H9 (cell line): ENCODE data around the gene RALGPS2. TPM values are rescaled to one million over a fixed set of nuclear protein-coding genes. Genes with fewer than 3 reads are reported as not detected.

Experiments used
- DNase-seq: peaks from one replicate; pipeline ENCODE4 v3.0.0-alpha.2; 2017
- H2AFZ ChIP-seq: one replicate; pipeline ENCODE4 v1.6.1; 2013; ENCODE audit warnings: mild to moderate bottlenecking, low read length, control low read depth, moderate library complexity
- H2AK5ac ChIP-seq: 2 replicates; pipeline ENCODE4 v1.6.1; 2013; ENCODE audit warnings: low read length, control low read depth, mixed read lengths; ENCODE audit not compliant: insufficient read length
- H2BK120ac ChIP-seq: one replicate; pipeline ENCODE4 v1.6.1; 2013; ENCODE audit warnings: low read depth, mild to moderate bottlenecking, low read length, control low read depth, inconsistent platforms; ENCODE audit not compliant: poor library complexity, severe bottlenecking
- H2BK12ac ChIP-seq: 2 replicates; pipeline ENCODE4 v1.6.1; 2013; ENCODE audit warnings: low read length, control low read depth, mixed read lengths, low read depth; ENCODE audit not compliant: insufficient read length
- H2BK15ac ChIP-seq: 2 replicates; pipeline ENCODE4 v1.6.1; 2013; ENCODE audit warnings: low read depth, low read length, control low read depth
- H2BK20ac ChIP-seq: one replicate; pipeline ENCODE4 v1.6.1; 2013; ENCODE audit warnings: low read depth, mild to moderate bottlenecking, low read length, control low read depth, inconsistent platforms; ENCODE audit not compliant: poor library complexity, severe bottlenecking
- H2BK5ac ChIP-seq: 2 replicates; pipeline ENCODE4 v1.6.1; 2013; ENCODE audit warnings: low read length, control low read depth, mixed read lengths; ENCODE audit not compliant: insufficient read length
- H3K14ac ChIP-seq: 2 replicates; pipeline ENCODE4 v1.6.1; 2013; ENCODE audit warnings: low read length, control low read depth; ENCODE audit not compliant: insufficient read depth
- H3K18ac ChIP-seq: 2 replicates; pipeline ENCODE4 v1.6.1; 2013; ENCODE audit warnings: low read depth, mild to moderate bottlenecking, mixed read lengths, low read length, control low read depth; ENCODE audit not compliant: insufficient read length
- H3K23ac ChIP-seq: 2 replicates; pipeline ENCODE4 v1.6.1; 2013; ENCODE audit warnings: low read length, control low read depth, mixed read lengths, low read depth; ENCODE audit not compliant: insufficient read length
- H3K23me2 ChIP-seq: 2 replicates; pipeline ENCODE4 v1.6.1; 2013; ENCODE audit warnings: low read depth, mild to moderate bottlenecking, mixed read lengths, low read length, control low read depth; ENCODE audit not compliant: insufficient read length, poor library complexity, severe bottlenecking
- H3K27ac ChIP-seq: 2 replicates; pipeline ENCODE4 v1.5.1; 2013; ENCODE audit warnings: low read length, control low read depth, mixed read lengths, low read depth; ENCODE audit not compliant: insufficient read length
- H3K27me3 ChIP-seq: 2 replicates; pipeline ENCODE4 v1.6.1; 2013; ENCODE audit warnings: low read length, control low read depth, inconsistent platforms; ENCODE audit not compliant: insufficient read depth
- H3K4ac ChIP-seq: 2 replicates; pipeline ENCODE4 v1.6.1; 2013; ENCODE audit warnings: low read depth, mild to moderate bottlenecking, control low read depth, inconsistent platforms, low read length, moderate library complexity
- H3K4me1 ChIP-seq: 2 replicates; pipeline ENCODE4 v1.6.1; 2013; ENCODE audit warnings: low read length, control low read depth, inconsistent platforms; ENCODE audit not compliant: insufficient read depth
- H3K4me2 ChIP-seq: 2 replicates; pipeline ENCODE4 v1.6.1; 2013; ENCODE audit warnings: low read length, control low read depth, mixed read lengths; ENCODE audit not compliant: insufficient read length, insufficient read depth
- H3K56ac ChIP-seq: 2 replicates; pipeline ENCODE4 v1.6.1; 2013; ENCODE audit warnings: low read depth, mild to moderate bottlenecking, mixed read lengths, low read length, control low read depth; ENCODE audit not compliant: insufficient read length
- H3K79me1 ChIP-seq: 2 replicates; pipeline ENCODE4 v1.6.1; 2013; ENCODE audit warnings: low read depth, mild to moderate bottlenecking, moderate library complexity, low read length, control low read depth, inconsistent platforms; ENCODE audit not compliant: insufficient read depth, poor library complexity, severe bottlenecking
- H3K79me2 ChIP-seq: 2 replicates; pipeline ENCODE4 v1.6.1; 2013; ENCODE audit warnings: low read length, control low read depth, inconsistent platforms; ENCODE audit not compliant: insufficient read depth
- H3K9ac ChIP-seq: 2 replicates; pipeline ENCODE4 v1.6.1; 2013; ENCODE audit warnings: low read length, control low read depth, mixed read lengths; ENCODE audit not compliant: insufficient read length; ENCODE audit errors: extremely low read depth
- H3K9me3 ChIP-seq: one replicate; pipeline ENCODE4 v1.6.1; 2013; ENCODE audit warnings: low read depth, low read length, inconsistent platforms; ENCODE audit not compliant: control insufficient read depth
- H3T11ph ChIP-seq: one replicate; pipeline ENCODE4 v1.6.1; 2013; ENCODE audit warnings: mild to moderate bottlenecking, low read length, control low read depth, inconsistent platforms
- H4K20me1 ChIP-seq: one replicate; pipeline ENCODE4 v1.6.1; 2013; ENCODE audit not compliant: control insufficient read depth, insufficient read length, insufficient read depth
- H4K5ac ChIP-seq: 2 replicates; pipeline ENCODE4 v1.6.1; 2013; ENCODE audit warnings: low read depth, mild to moderate bottlenecking, mixed read lengths, low read length, control low read depth; ENCODE audit not compliant: insufficient read length
- H4K8ac ChIP-seq: replicated peaks from 2 replicates; pipeline ENCODE4 v1.6.1; 2013; ENCODE audit warnings: low read length, control low read depth, mixed read lengths, low read depth; ENCODE audit not compliant: insufficient read length
- H4K91ac ChIP-seq: 2 replicates; pipeline ENCODE4 v1.6.1; 2013; ENCODE audit warnings: low read depth, mild to moderate bottlenecking, moderate library complexity, mixed read lengths, low read length, control low read depth; ENCODE audit not compliant: insufficient read length
- H3K27ac Mint-ChIP-seq, 3 experiments: 2 replicates in 2 of 3; 3 replicates in 1 of 3; pipeline ENCODE4 v1.8.0; 2020 to 2021; ENCODE audit warnings: mixed read lengths in 3 of 3, mild to moderate bottlenecking in 1 of 3, moderate library complexity in 1 of 3
- H3K27me3 Mint-ChIP-seq: 2 replicates; pipeline ENCODE4 v1.8.0; 2021; ENCODE audit warnings: low read depth, mild to moderate bottlenecking, moderate library complexity, mixed read lengths
- H3K36me3 Mint-ChIP-seq, 3 experiments: 2 replicates in 2 of 3; 3 replicates in 1 of 3; pipeline ENCODE4 v1.8.0; 2020 to 2021; ENCODE audit warnings: low read depth in 3 of 3, mixed read lengths in 3 of 3; ENCODE audit not compliant: insufficient read depth in 1 of 3
- H3K4me1 Mint-ChIP-seq, 2 experiments: 2 replicates each; pipeline ENCODE4 v1.8.0; 2020; ENCODE audit warnings: mixed read lengths in 2 of 2
- H3K4me3 Mint-ChIP-seq, 2 experiments: 2 replicates in 1 of 2; 3 replicates in 1 of 2; pipeline ENCODE4 v1.8.0; 2020 to 2021; ENCODE audit warnings: mild to moderate bottlenecking in 2 of 2, mixed read lengths in 2 of 2, moderate library complexity in 1 of 2
- H3K9me3 Mint-ChIP-seq, 2 experiments: 2 replicates in 1 of 2; 3 replicates in 1 of 2; pipeline ENCODE4 v1.8.0; 2020; ENCODE audit warnings: mild to moderate bottlenecking in 2 of 2, mixed read lengths in 2 of 2, moderate library complexity in 1 of 2
- WGBS: extraction: QIAGEN DNeasy Blood & Tissue Kit; methylation state at CpG from one replicate; pipeline ENCODE4 v1.1.7; 2013; ENCODE audit warnings: missing lambda C conversion rate, low lambda C conversion rate, mixed read lengths; ENCODE audit not compliant: insufficient read length; ENCODE audit errors: extremely low coverage; 5-methylcytosine and 5-hydroxymethylcytosine counted together
- total RNA-seq: library from RNA; stranded (reverse); gene quantifications from 2 replicates; pipeline ENCODE4 v1.2.1, GENCODE V29; 2021
- TF ChIP-seq, protein P1 (sequence below): fragments of 200-600 bp; sonication (generic); conservative IDR thresholded peaks from 3 replicates; pipeline ENCODE4 v1.8.0; 2021; ENCODE audit warnings: antibody characterized with exemption, mild to moderate bottlenecking

The RALGPS2 gene
- total RNA-seq, 1 experiment from 2014 or later = 32.6 TPM

DNA sequence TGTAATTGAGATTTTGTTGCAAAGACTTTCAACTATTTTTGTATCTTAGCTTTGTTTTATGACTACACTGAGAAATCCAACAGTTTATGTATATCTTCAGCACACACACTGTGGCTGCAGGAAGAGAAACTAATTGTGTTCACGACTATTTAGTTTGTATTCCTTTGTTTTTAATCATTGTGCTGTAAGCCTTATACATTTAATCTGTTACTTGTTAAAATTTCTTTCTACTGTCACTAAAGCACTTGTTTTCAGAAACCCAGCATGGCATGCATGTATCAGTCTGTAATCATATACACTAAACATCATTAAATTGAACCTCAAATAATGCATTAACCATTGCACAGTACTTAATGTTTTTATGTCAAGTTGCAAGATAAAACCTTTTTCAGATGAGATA is 145.2 kb downstream of the RALGPS2 start:
- Histone ChIP-seq H2BK12ac (no peak overlapping the region), H4K91ac (no peak overlapping the region), H3K27me3 (no peaks in the 10 kb centered on the region), H2AK5ac (no peak overlapping the region), H3K4me1 (no peaks in the 10 kb centered on the region), H3K23ac (no peak overlapping the region), H3K4me2 (no peak overlapping the region), H3K4ac (no peak overlapping the region), H2BK15ac (no peak overlapping the region), H3K23me2 (no peaks in the 10 kb centered on the region), H3K56ac (no peak overlapping the region), H2BK120ac (no peak overlapping the region), H4K5ac (no peak overlapping the region), H2BK20ac (no peak overlapping the region), H4K20me1 (no peaks in the 10 kb centered on the region), H2AFZ (no peak overlapping the region), H3K27ac (no peak overlapping the region), H3K9ac (no peak overlapping the region), H3K9me3 (no peaks in the 10 kb centered on the region), H3K79me2 (no peaks in the 10 kb centered on the region), H3T11ph (no peak overlapping the region), H3K79me1 (no peaks in the 10 kb centered on the region), H3K18ac (no peak overlapping the region), H4K8ac (no peak overlapping the region), H3K14ac (no peak overlapping the region), H2BK5ac (no peak overlapping the region)
- no peak for DNase-seq
- Mint-ChIP-seq H3K27ac (no peak overlapping the region; a peak in 1 of 7 replicates), H3K27me3 (no peaks in the 10 kb centered on the region), H3K9me3 (no peaks in the 10 kb centered on the region), H3K4me1 (peaks cover 21 to 26% of the 10 kb centered on the region in 2 experiments), H3K36me3 (no peaks in the 10 kb centered on the region), H3K4me3 (no peak overlapping the region)
- no CpG with 5 or more reads among the region's 1 CpG for WGBS
- TF ChIP-seq, protein P1, sequence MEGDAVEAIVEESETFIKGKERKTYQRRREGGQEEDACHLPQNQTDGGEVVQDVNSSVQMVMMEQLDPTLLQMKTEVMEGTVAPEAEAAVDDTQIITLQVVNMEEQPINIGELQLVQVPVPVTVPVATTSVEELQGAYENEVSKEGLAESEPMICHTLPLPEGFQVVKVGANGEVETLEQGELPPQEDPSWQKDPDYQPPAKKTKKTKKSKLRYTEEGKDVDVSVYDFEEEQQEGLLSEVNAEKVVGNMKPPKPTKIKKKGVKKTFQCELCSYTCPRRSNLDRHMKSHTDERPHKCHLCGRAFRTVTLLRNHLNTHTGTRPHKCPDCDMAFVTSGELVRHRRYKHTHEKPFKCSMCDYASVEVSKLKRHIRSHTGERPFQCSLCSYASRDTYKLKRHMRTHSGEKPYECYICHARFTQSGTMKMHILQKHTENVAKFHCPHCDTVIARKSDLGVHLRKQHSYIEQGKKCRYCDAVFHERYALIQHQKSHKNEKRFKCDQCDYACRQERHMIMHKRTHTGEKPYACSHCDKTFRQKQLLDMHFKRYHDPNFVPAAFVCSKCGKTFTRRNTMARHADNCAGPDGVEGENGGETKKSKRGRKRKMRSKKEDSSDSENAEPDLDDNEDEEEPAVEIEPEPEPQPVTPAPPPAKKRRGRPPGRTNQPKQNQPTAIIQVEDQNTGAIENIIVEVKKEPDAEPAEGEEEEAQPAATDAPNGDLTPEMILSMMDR = no peak
